Suprapubic skin (tissue), 4 donors: Measurements from ENCODE around the gene SLC25A23. TPM values are rescaled to one million over a fixed set of nuclear protein-coding genes. Genes with fewer than 3 reads are reported as not detected.
A peak's percentile ranks its signal among the peaks of the same experiment; 100 is the strongest.

Experiments
- DNase-seq, 2 donors: peaks; one replicate each; pipeline ENCODE4 v3.0.0-alpha.2; 2019; ENCODE audit warnings: low spot score in 2 of 2
- H3K27ac ChIP-seq: fragments of 200-600 bp; sonication (generic); one replicate; pipeline ENCODE4 v1.5.1; 2019
- H3K27me3 ChIP-seq: fragments of 200-600 bp; sonication (generic); one replicate; pipeline ENCODE4 v1.5.1; 2019
- H3K36me3 ChIP-seq: fragments of 200-600 bp; sonication (generic); one replicate; pipeline ENCODE4 v1.5.1; 2019
- H3K4me1 ChIP-seq: fragments of 200-600 bp; sonication (generic); one replicate; pipeline ENCODE4 v1.5.1; 2019
- H3K4me3 ChIP-seq: fragments of 200-600 bp; sonication (generic); one replicate; pipeline ENCODE4 v1.5.1; 2019; ENCODE audit warnings: mild to moderate bottlenecking
- H3K9me3 ChIP-seq: fragments of 200-600 bp; sonication (generic); one replicate; pipeline ENCODE4 v1.5.1; 2019
- CTCF ChIP-seq, 2 donors: fragments of 200-600 bp in 1 of 2; fragments of 450-650 bp in 1 of 2; sonication (generic) in 1 of 2; IDR thresholded peaks; one replicate each; pipeline ENCODE4 v1.5.1; 2016 to 2019; ENCODE audit warnings: antibody characterized with exemption in 2 of 2, mild to moderate bottlenecking in 1 of 2, moderate library complexity in 1 of 2
- EP300 ChIP-seq: sonication (generic); formaldehyde crosslinking; IDR thresholded peaks from one replicate; pipeline ENCODE4 v1.6.1; 2017; ENCODE audit warnings: antibody characterized with exemption
- POLR2A ChIP-seq, 2 donors: fragments of 450-650 bp; IDR thresholded peaks; one replicate each; pipeline ENCODE4 v1.6.1; 2017; ENCODE audit warnings: antibody characterized with exemption in 2 of 2, mild to moderate bottlenecking in 2 of 2, moderate library complexity in 2 of 2
- POLR2AphosphoS5 ChIP-seq, 3 donors: sonication (generic); formaldehyde crosslinking; IDR thresholded peaks; one replicate each; pipeline ENCODE4 v1.6.1; 2017; ENCODE audit warnings: antibody characterized with exemption in 3 of 3
- WGBS: methylation state at CpG from one replicate; pipeline ENCODE4 v1.1.5; 2018; 5-methylcytosine and 5-hydroxymethylcytosine counted together
- total RNA-seq, 4 donors: library from RNA; depleted of rRNA; stranded (reverse); fragments of >200 nt; gene quantifications; one replicate each; pipeline ENCODE4 v1.1.0, GENCODE V29; 2016

SLC25A23 gene
- total RNA-seq, 4 donors from 2014 or later, result 39.5 to 76.3 (median 61.6) TPM

GRCh38 chr19:6460099-6460884 lies 700 bp upstream of the SLC25A23 start:
- peaks cover 12% of the 10 kb centered on the region for H3K27me3 ChIP-seq
- TF ChIP-seq POLR2AphosphoS5 (IDR thresholded peaks at IDR 0.05) (peak in 1 of 3 donors; percentile 22), CTCF (IDR thresholded peaks at IDR 0.05) (peak; percentile 48 to 66), POLR2A (IDR thresholded peaks at IDR 0.05) (no peak), EP300 (no peak)
- H3K9me3 ChIP-seq, result no peaks in the 10 kb centered on the region
- H3K4me1 ChIP-seq, result peaks cover 46% of the 10 kb centered on the region
- peak; percentile 97 to 98 for DNase-seq
- H3K27ac ChIP-seq, result peak overlapping the region; percentile 51
- peak overlapping the region; percentile 85 for H3K4me3 ChIP-seq
- WGBS, result 0% methylated on average over 42 of the region's 57 CpGs
- H3K36me3 ChIP-seq, result peaks cover 7% of the 10 kb centered on the region

- H3K27ac ChIP-seq, result no peak overlapping the region
- TF ChIP-seq POLR2AphosphoS5 (IDR thresholded peaks at IDR 0.05) (no peak), CTCF (IDR thresholded peaks at IDR 0.05) (no peak), EP300 (no peak), POLR2A (IDR thresholded peaks at IDR 0.05) (no peak)
- H3K9me3 ChIP-seq, result no peaks in the 10 kb centered on the region
- H3K4me3 ChIP-seq, result peak overlapping the region; percentile 85
- no peak for DNase-seq
- H3K27me3 ChIP-seq, result peaks cover 2% of the 10 kb centered on the region
- H3K4me1 ChIP-seq, result peaks cover 33% of the 10 kb centered on the region
- WGBS, result 46% methylated on average over 13 of the region's 16 CpGs
- H3K36me3 ChIP-seq, result peaks cover 22% of the 10 kb centered on the region
Observed at GRCh38 chr19:6458695-6459261, 814 bp downstream of the SLC25A23 start.

- no peaks in the 10 kb centered on the region for H3K27me3 ChIP-seq
- no peaks in the 10 kb centered on the region for H3K9me3 ChIP-seq
- DNase-seq, result no peak
- peaks cover 26% of the 10 kb centered on the region for H3K36me3 ChIP-seq
- peak overlapping the region; percentile 85 for H3K4me3 ChIP-seq
- WGBS, result 93% methylated on average over 16 of the region's 17 CpGs
- H3K27ac ChIP-seq, result no peak overlapping the region
- TF ChIP-seq POLR2AphosphoS5 (IDR thresholded peaks at IDR 0.05) (no peak), POLR2A (IDR thresholded peaks at IDR 0.05) (no peak), EP300 (no peak), CTCF (IDR thresholded peaks at IDR 0.05) (no peak)
- H3K4me1 ChIP-seq, result peaks cover 33% of the 10 kb centered on the region
Observed at GRCh38 chr19:6457958-6458694, 1.5 kb downstream of the SLC25A23 start.

GRCh38 chr19:6455924-6456323 lies 3.7 kb downstream of the SLC25A23 start:
- no peak overlapping the region for H3K27ac ChIP-seq
- peaks cover 26% of the 10 kb centered on the region for H3K4me1 ChIP-seq
- H3K27me3 ChIP-seq, result no peaks in the 10 kb centered on the region
- H3K4me3 ChIP-seq, result no peak overlapping the region
- no peak for DNase-seq
- H3K9me3 ChIP-seq, result no peaks in the 10 kb centered on the region
- peaks cover 38% of the 10 kb centered on the region for H3K36me3 ChIP-seq
- WGBS, result 98% methylated on average over 15 of the region's 15 CpGs
- no peak for TF ChIP-seq POLR2A (IDR thresholded peaks at IDR 0.05)
- TF ChIP-seq CTCF (IDR thresholded peaks at IDR 0.05), result no peak
- no peak for TF ChIP-seq EP300
- TF ChIP-seq POLR2AphosphoS5 (IDR thresholded peaks at IDR 0.05), result no peak
